HG03354 (cell line): ENCODE data around the gene LTBP2.
"Not testable (repeated sequence)": the region's sequence is repeated elsewhere in the genome, so short reads cannot be mapped to it uniquely, and the experiment has no call there.

Experiments
- ATAC-seq: cut with Tn5 transposase; IDR thresholded peaks from one replicate; pipeline ENCODE4 v1.9.1; 2021; ENCODE audit warnings: mild to moderate bottlenecking; ENCODE audit not compliant: unreplicated experiment, poor library complexity, severe bottlenecking

LTBP2 gene

GRCh38 chr14:74538411-74539391, 73.3 kb downstream of the LTBP2 start:
- no peak for ATAC-seq

GRCh38 chr14:74536336-74536735, 75.7 kb downstream of the LTBP2 start:
- ATAC-seq: not testable (repeated sequence)

GRCh38 chr14:74535756-74536325, 76.2 kb downstream of the LTBP2 start:
- ATAC-seq: no peak

GRCh38 chr14:74533576-74533975, 78.5 kb downstream of the LTBP2 start:
- no peak for ATAC-seq

GRCh38 chr14:74532246-74532645, 79.8 kb downstream of the LTBP2 start:
- ATAC-seq: no peak

- ATAC-seq: no peak
Measured at GRCh38 chr14:74531467-74531866, 80.6 kb downstream of the LTBP2 start.

GRCh38 chr14:74531006-74531405, 81.0 kb downstream of the LTBP2 start:
- ATAC-seq: no peak

GRCh38 chr14:74528886-74529285, 83.2 kb downstream of the LTBP2 start:
- ATAC-seq: no peak

GRCh38 chr14:74528406-74528805, 83.6 kb downstream of the LTBP2 start:
- ATAC-seq: no peak

- no peak for ATAC-seq
Measured at GRCh38 chr14:74527736-74528280, 84.2 kb downstream of the LTBP2 start.

- no peak for ATAC-seq
Measured at GRCh38 chr14:74526854-74527585, 85.0 kb downstream of the LTBP2 start.

GRCh38 chr14:74525361-74525851, 86.6 kb downstream of the LTBP2 start:
- no peak for ATAC-seq

GRCh38 chr14:74524812-74525135, 87.3 kb downstream of the LTBP2 start:
- no peak for ATAC-seq

GRCh38 chr14:74524076-74524811, 87.8 kb downstream of the LTBP2 start:
- ATAC-seq: no peak

GRCh38 chr14:74522740-74523139, 89.3 kb downstream of the LTBP2 start:
- no peak for ATAC-seq

- ATAC-seq: no peak
Measured at GRCh38 chr14:74521756-74522155, 90.3 kb downstream of the LTBP2 start.

- no peak for ATAC-seq
Measured at GRCh38 chr14:74519316-74520074, 92.5 kb downstream of the LTBP2 start.

GRCh38 chr14:74518221-74518620, 93.8 kb downstream of the LTBP2 start:
- no peak for ATAC-seq

GRCh38 chr14:74517731-74518130, 94.3 kb downstream of the LTBP2 start:
- no peak for ATAC-seq
